HepG2 (cell line): Measurements from ENCODE around the gene MCF2L. TPM values are rescaled to one million over a fixed set of nuclear protein-coding genes. Genes with fewer than 3 reads are reported as not detected.

Source experiments
- DNMT1 ChIP-seq: sonication (generic); formaldehyde crosslinking; IDR thresholded peaks from 2 replicates; pipeline ENCODE4 v1.5.1; 2020; ENCODE audit warnings: mild to moderate bottlenecking, missing genetic modification reagents
- GATAD2A ChIP-seq: IDR thresholded peaks from 2 replicates; pipeline ENCODE4 v1.6.1; 2016
- HOXD1 ChIP-seq: sonication (generic); formaldehyde crosslinking; IDR thresholded peaks from 2 replicates; pipeline ENCODE4 v1.5.0; 2020; ENCODE audit warnings: missing genetic modification reagents
- KDM2A ChIP-seq: sonication (generic); formaldehyde crosslinking; IDR thresholded peaks from 2 replicates; pipeline ENCODE4 v1.4.0; 2020; ENCODE audit warnings: low read depth, missing genetic modification reagents, borderline replicate concordance
- MAF1 ChIP-seq: sonication (generic); formaldehyde crosslinking; IDR thresholded peaks from 2 replicates; pipeline ENCODE4 v1.5.0; 2020; ENCODE audit warnings: missing genetic modification reagents, borderline replicate concordance
- MYC ChIP-seq: sonication (generic); formaldehyde crosslinking; IDR thresholded peaks from 2 replicates; pipeline ENCODE4 v1.9.0; 2021; ENCODE audit warnings: missing genetic modification reagents, borderline replicate concordance
- POGZ ChIP-seq: sonication (generic); formaldehyde crosslinking; IDR thresholded peaks from 2 replicates; pipeline ENCODE4 v1.4.0; 2020; ENCODE audit warnings: mild to moderate bottlenecking, missing genetic modification reagents
- SNAI1 ChIP-seq: sonication (generic); formaldehyde crosslinking; IDR thresholded peaks from 2 replicates; pipeline ENCODE4 v1.5.0; 2020; ENCODE audit warnings: mild to moderate bottlenecking, missing genetic modification reagents, borderline replicate concordance
- SP1 ChIP-seq, 2 experiments: fragments of 450-650 bp in 1 of 2; sonication (generic) in 1 of 2; formaldehyde crosslinking in 1 of 2; IDR thresholded peaks; 2 replicates each; pipeline versions ENCODE4 v1.4.0 to v1.6.1; 2016 to 2020; ENCODE audit warnings: missing genetic modification reagents in 1 of 2
- SP4 ChIP-seq: sonication (generic); formaldehyde crosslinking; IDR thresholded peaks from 2 replicates; pipeline ENCODE4 v1.8.1; 2023; ENCODE audit warnings: mild to moderate bottlenecking, missing genetic modification reagents
- SPEN ChIP-seq: sonication (generic); formaldehyde crosslinking; IDR thresholded peaks from 2 replicates; pipeline ENCODE4 v1.5.1; 2020; ENCODE audit warnings: low read depth, mild to moderate bottlenecking, missing genetic modification reagents
- SYNCRIP ChIP-seq: fragments of 200-400 bp; formaldehyde crosslinking; IDR thresholded peaks from 2 replicates; pipeline ENCODE4 v1.6.1; 2018; ENCODE audit warnings: mild to moderate bottlenecking, low read depth, low read length; ENCODE audit not compliant: insufficient read depth
- TBL1XR1 ChIP-seq: fragments of 150-350 bp; IDR thresholded peaks from 2 replicates; pipeline ENCODE4 v1.6.1; 2014; ENCODE audit warnings: borderline replicate concordance, low read length; ENCODE audit not compliant: partially characterized antibody
- U2AF1 ChIP-seq: fragments of 200-400 bp; formaldehyde crosslinking; optimal IDR thresholded peaks from 2 replicates; pipeline ENCODE3; 2017; ENCODE audit warnings: mild to moderate bottlenecking, low read depth, low read length
- XRCC5 ChIP-seq: fragments of 200-400 bp; formaldehyde crosslinking; optimal IDR thresholded peaks from 2 replicates; pipeline ENCODE3; 2017; ENCODE audit warnings: mild to moderate bottlenecking, low read length
- ZC3H13 ChIP-seq: sonication (generic); formaldehyde crosslinking; IDR thresholded peaks from 2 replicates; pipeline ENCODE4 v1.8.1; 2023; ENCODE audit warnings: mild to moderate bottlenecking, missing genetic modification reagents, moderate library complexity
- ZNF121 ChIP-seq: sonication (generic); formaldehyde crosslinking; IDR thresholded peaks from 2 replicates; pipeline ENCODE4 v1.5.0; 2020; ENCODE audit warnings: mild to moderate bottlenecking, missing genetic modification reagents
- ZNF232 ChIP-seq: sonication (generic); formaldehyde crosslinking; IDR thresholded peaks from 2 replicates; pipeline ENCODE4 v1.4.0; 2020; ENCODE audit warnings: missing genetic modification reagents, borderline replicate concordance
- ZNF234 ChIP-seq: sonication (generic); formaldehyde crosslinking; conservative IDR thresholded peaks from 2 replicates; pipeline ENCODE4 v1.5.1; 2020; ENCODE audit warnings: mild to moderate bottlenecking, missing genetic modification reagents
- ZNF331 ChIP-seq: sonication (generic); formaldehyde crosslinking; IDR thresholded peaks from 2 replicates; pipeline ENCODE4 v1.4.0; 2020; ENCODE audit warnings: missing genetic modification reagents
- ZNF431 ChIP-seq: sonication (generic); formaldehyde crosslinking; IDR thresholded peaks from 2 replicates; pipeline ENCODE4 v1.9.0; 2022; ENCODE audit warnings: missing genetic modification reagents, low read depth, mild to moderate bottlenecking, borderline replicate concordance
- ZNF468 ChIP-seq: sonication (generic); formaldehyde crosslinking; IDR thresholded peaks from 2 replicates; pipeline ENCODE4 v1.8.0; 2022; ENCODE audit warnings: mild to moderate bottlenecking, moderate library complexity, missing genetic modification reagents
- ZNF816 ChIP-seq: sonication (generic); formaldehyde crosslinking; IDR thresholded peaks from 2 replicates; pipeline ENCODE4 v1.8.0; 2022; ENCODE audit warnings: missing genetic modification reagents, mild to moderate bottlenecking, borderline replicate concordance
- polyA plus RNA-seq, 8 experiments: library from polyadenylated mRNA; depleted of rRNA in 3 of 8; stranded (reverse) in 7 of 8; unstranded in 1 of 8; fragments of >200 nt; fragmentation: Illumina TruSeq in 4 of 8; extraction: Trizol in 4 of 8; gene quantifications; 2 replicates each; pipeline versions ENCODE4 v1.2.1 to v1.2.3, GENCODE V29; 2011 to 2016; ENCODE audit warnings: low read depth in 4 of 8, missing spikeins in 1 of 8, mixed read lengths in 1 of 8; ENCODE audit not compliant: insufficient read depth in 1 of 8
- total RNA-seq, 5 experiments: library from RNA; depleted of rRNA; stranded (reverse); fragments of >200 nt; fragmentation: Illumina TruSeq; extraction: Trizol; gene quantifications; 2 replicates each; pipeline ENCODE4 v1.2.3, GENCODE V29; 2016; ENCODE audit warnings: low read depth in 1 of 5
- TF ChIP-seq, protein P1 (sequence below): sonication (generic); formaldehyde crosslinking; IDR thresholded peaks from 2 replicates; pipeline ENCODE4 v1.4.0; 2020; ENCODE audit warnings: missing genetic modification reagents
- TF ChIP-seq, protein P2 (sequence below): sonication (generic); formaldehyde crosslinking; IDR thresholded peaks from 2 replicates; pipeline ENCODE4 v1.4.0; 2020; ENCODE audit warnings: missing genetic modification reagents, borderline replicate concordance
- TF ChIP-seq, protein P3 (sequence below): sonication (generic); formaldehyde crosslinking; IDR thresholded peaks from 2 replicates; pipeline ENCODE4 v1.5.0; 2020; ENCODE audit warnings: missing genetic modification reagents, mild to moderate bottlenecking, borderline replicate concordance

The MCF2L gene
- total and polyA plus RNA-seq, 2 of the 13 experiments (the other 11 are each of a cell fraction or from before 2014, with no cell fraction given), result 19.4 to 28.4 TPM

DNA sequence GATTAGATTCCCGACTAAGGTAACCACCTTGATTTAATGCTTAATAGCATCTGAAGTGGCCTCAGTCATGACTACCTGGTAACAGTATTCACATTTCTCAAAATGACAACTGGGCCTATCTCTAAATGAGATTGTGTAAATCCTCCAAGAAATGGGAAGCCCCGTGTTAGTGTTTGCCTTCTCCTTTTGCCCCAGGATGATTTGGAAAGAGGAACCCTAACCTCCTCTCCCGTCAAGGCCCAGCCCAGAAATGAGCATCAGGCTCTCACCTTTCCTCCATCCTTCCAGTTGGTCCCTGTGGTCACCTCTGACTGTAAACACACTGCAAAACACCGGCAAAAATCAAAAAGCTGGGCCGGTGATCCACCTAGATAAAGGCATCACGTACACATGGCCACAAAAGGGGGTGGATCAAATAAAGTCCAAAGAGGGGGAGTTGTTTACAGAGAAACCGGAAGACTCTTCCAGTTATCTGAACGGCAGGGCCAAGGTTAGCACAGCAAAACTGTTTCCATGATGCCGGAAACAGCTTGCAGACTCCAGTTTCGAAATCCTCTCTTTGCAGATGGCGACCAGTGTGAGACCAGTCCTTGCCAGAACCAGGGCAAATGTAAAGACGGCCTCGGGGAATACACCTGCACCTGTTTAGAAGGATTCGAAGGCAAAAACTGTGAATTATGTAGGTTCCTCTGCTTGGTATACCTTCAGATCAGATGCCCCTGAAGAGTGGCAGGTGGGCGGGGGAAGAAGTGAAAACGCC lies 170.0 kb downstream of the MCF2L start (continued):
- TF ChIP-seq SNAI1 (CRISPR knock-in tag), result no peak
- TF ChIP-seq HOXD1 (CRISPR knock-in tag), result peak; percentile 85
- TF ChIP-seq ZNF331 (CRISPR knock-in tag), result peak; percentile 86
- no peak; the same call in 1 of the 2 replicates for TF ChIP-seq ZNF232 (CRISPR knock-in tag)
- TF ChIP-seq KDM2A (CRISPR knock-in tag), result peak; percentile 63; the same call in 1 of the 2 replicates
- no peak; the same call in 1 of the 2 replicates for TF ChIP-seq MYC
- TF ChIP-seq SYNCRIP, result no peak
- TF ChIP-seq ZNF234 (CRISPR knock-in tag), result no peak
- TF ChIP-seq, protein P1, sequence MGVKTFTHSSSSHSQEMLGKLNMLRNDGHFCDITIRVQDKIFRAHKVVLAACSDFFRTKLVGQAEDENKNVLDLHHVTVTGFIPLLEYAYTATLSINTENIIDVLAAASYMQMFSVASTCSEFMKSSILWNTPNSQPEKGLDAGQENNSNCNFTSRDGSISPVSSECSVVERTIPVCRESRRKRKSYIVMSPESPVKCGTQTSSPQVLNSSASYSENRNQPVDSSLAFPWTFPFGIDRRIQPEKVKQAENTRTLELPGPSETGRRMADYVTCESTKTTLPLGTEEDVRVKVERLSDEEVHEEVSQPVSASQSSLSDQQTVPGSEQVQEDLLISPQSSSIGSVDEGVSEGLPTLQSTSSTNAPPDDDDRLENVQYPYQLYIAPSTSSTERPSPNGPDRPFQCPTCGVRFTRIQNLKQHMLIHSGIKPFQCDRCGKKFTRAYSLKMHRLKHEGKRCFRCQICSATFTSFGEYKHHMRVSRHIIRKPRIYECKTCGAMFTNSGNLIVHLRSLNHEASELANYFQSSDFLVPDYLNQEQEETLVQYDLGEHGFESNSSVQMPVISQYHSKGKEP (CRISPR knock-in tag), result no peak
- no peak for TF ChIP-seq U2AF1
- TF ChIP-seq DNMT1, result no peak
- peak; percentile 81 for TF ChIP-seq POGZ (CRISPR knock-in tag)
- no peak; the same call in 1 of the 2 replicates for TF ChIP-seq ZC3H13 (CRISPR knock-in tag)
- no peak for TF ChIP-seq ZNF468 (CRISPR knock-in tag)
- TF ChIP-seq, protein P2, sequence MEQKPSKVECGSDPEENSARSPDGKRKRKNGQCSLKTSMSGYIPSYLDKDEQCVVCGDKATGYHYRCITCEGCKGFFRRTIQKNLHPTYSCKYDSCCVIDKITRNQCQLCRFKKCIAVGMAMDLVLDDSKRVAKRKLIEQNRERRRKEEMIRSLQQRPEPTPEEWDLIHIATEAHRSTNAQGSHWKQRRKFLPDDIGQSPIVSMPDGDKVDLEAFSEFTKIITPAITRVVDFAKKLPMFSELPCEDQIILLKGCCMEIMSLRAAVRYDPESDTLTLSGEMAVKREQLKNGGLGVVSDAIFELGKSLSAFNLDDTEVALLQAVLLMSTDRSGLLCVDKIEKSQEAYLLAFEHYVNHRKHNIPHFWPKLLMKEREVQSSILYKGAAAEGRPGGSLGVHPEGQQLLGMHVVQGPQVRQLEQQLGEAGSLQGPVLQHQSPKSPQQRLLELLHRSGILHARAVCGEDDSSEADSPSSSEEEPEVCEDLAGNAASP (CRISPR knock-in tag), result peak; percentile 75; the same call in 1 of the 2 replicates
- TF ChIP-seq ZNF431 (CRISPR knock-in tag), result peak; percentile 94; the same call in 1 of the 2 replicates
- TF ChIP-seq TBL1XR1, result peak; percentile 56
- TF ChIP-seq, protein P3, sequence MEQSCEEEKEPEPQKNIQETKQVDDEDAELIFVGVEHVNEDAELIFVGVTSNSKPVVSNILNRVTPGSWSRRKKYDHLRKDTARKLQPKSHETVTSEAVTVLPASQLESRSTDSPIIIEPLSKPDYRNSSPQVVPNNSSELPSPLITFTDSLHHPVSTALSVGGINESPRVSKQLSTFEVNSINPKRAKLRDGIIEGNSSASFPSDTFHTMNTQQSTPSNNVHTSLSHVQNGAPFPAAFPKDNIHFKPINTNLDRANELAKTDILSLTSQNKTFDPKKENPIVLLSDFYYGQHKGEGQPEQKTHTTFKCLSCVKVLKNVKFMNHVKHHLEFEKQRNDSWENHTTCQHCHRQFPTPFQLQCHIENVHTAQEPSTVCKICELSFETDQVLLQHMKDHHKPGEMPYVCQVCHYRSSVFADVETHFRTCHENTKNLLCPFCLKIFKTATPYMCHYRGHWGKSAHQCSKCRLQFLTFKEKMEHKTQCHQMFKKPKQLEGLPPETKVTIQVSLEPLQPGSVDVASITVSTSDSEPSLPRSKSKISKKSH (CRISPR knock-in tag), result no peak
- peak; percentile 78 for TF ChIP-seq SPEN (CRISPR knock-in tag)
- TF ChIP-seq SP4 (CRISPR knock-in tag), result peak; percentile 73
- TF ChIP-seq ZNF121 (CRISPR knock-in tag), result no peak
- no peak for TF ChIP-seq SP1 (IDR thresholded peaks at IDR 0.05)
- TF ChIP-seq SP1 (CRISPR knock-in tag; IDR thresholded peaks at IDR 0.05), result no peak; the same call in 1 of the 2 replicates
- no peak for TF ChIP-seq MAF1 (CRISPR knock-in tag)
- TF ChIP-seq ZNF816 (CRISPR knock-in tag), result peak; percentile 97; the same call in 1 of the 2 replicates
- peak; percentile 86 for TF ChIP-seq GATAD2A (CRISPR knock-in tag)
- TF ChIP-seq XRCC5, result peak; percentile 68
